ENCODE measurements around the gene GID8. TPM values are rescaled to one million over a fixed set of nuclear protein-coding genes. Genes with fewer than 3 reads are reported as not detected.

Gene GID8
- total RNA-seq, 1 donor from 2014 or later = 69.2 TPM

- H3K27me3 ChIP-seq (ENCODE audit: control insufficient read depth, insufficient read depth, low read length) = no peaks in the 10 kb centered on the region
- peaks cover 46% of the 10 kb centered on the region for H3K36me3 ChIP-seq (ENCODE audit: control insufficient read depth, insufficient read depth, low read length)
- DNase-seq (ENCODE audit: low read depth) (no peak), FAIRE-seq (no peak)
- TF ChIP-seq, protein P1, sequence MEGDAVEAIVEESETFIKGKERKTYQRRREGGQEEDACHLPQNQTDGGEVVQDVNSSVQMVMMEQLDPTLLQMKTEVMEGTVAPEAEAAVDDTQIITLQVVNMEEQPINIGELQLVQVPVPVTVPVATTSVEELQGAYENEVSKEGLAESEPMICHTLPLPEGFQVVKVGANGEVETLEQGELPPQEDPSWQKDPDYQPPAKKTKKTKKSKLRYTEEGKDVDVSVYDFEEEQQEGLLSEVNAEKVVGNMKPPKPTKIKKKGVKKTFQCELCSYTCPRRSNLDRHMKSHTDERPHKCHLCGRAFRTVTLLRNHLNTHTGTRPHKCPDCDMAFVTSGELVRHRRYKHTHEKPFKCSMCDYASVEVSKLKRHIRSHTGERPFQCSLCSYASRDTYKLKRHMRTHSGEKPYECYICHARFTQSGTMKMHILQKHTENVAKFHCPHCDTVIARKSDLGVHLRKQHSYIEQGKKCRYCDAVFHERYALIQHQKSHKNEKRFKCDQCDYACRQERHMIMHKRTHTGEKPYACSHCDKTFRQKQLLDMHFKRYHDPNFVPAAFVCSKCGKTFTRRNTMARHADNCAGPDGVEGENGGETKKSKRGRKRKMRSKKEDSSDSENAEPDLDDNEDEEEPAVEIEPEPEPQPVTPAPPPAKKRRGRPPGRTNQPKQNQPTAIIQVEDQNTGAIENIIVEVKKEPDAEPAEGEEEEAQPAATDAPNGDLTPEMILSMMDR (IDR thresholded peaks at IDR 0.05; ENCODE audit: insufficient read depth, low read length, severe bottlenecking) = no peak
- H3K4me3 ChIP-seq (ENCODE audit: low read depth, low read length) = no peak overlapping the region
Observed at GRCh38 chr20:62890444-62890843, 47.5 kb upstream of the GID8 start.

DNA sequence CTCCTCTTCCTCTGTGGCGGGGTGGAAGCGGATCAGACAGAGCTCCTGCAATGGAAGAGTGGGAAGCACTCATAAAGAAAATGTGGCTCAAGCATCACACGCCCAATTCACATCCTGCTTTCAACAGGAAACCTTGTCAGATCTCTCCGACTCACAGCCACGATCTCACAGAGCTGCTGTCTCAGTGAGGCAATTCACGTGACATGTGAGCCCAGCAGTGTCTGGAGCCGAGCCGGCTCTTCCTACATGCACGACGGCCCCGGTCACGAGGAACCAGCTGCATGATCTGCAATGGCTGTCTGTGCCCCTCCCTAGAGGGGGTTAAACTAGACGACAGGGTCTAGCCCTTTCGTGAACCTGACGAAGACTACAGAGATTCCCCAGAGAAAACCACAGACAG, 46.8 kb upstream of the GID8 start:
- DNase-seq (ENCODE audit: low read depth) (no peak), FAIRE-seq (no peak)
- Histone ChIP-seq H3K4me3 (ENCODE audit: low read depth, low read length) (no peak overlapping the region), H3K36me3 (ENCODE audit: control insufficient read depth, insufficient read depth, low read length) (peaks cover 51% of the 10 kb centered on the region), H3K27me3 (ENCODE audit: control insufficient read depth, insufficient read depth, low read length) (no peaks in the 10 kb centered on the region)
- TF ChIP-seq, protein P1 (IDR thresholded peaks at IDR 0.05; ENCODE audit: insufficient read depth, low read length, severe bottlenecking) = no peak

DNA sequence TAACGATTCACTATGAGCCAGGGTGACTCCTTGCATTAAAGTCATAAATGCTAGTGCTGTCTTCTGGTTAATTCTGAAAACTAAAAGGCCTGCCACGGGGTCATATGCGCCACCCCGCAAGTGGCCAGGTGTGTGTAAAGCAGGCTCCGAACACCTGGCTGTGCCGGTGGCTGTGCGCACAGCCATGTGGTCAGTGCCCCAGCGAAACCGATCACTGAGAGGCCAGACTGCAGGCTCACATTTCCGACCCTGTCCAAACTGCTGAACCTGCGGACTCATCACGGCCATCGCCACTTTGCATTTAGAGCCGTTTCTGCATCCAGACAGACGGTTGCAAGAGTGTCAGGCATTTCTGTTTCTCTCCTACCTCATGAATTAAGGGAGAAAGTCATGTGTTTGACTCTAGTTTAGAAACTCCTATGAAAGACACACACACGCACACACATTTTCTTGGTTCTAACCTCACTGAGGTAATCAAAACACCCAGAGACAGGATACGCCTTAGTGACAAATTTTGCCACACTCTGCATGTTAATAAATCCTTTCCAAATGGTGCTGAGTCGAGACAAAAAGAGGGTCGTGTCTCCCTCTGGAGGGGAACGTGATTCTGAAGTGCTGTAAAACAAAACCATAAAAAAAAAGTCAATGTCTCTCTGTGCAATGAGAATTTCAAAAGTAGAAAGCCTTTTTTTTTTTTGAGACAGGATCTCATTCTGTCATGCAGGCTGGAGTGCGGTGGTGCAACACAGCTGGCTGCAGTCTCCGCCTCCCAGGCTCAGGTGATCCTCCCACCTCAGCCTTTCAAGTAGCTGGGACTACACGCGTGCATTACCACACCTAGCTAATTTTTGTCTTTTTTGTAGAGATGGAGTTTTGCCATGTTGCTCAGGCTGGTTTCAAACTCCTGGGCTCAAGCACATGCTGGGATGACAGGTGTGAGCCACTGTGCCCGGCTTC, 45.3 kb upstream of the GID8 start:
- FAIRE-seq (no peak), DNase-seq (ENCODE audit: low read depth) (no peak)
- Histone ChIP-seq H3K36me3 (ENCODE audit: control insufficient read depth, insufficient read depth, low read length) (peaks cover 56% of the 10 kb centered on the region), H3K27me3 (ENCODE audit: control insufficient read depth, insufficient read depth, low read length) (no peaks in the 10 kb centered on the region), H3K4me3 (ENCODE audit: low read depth, low read length) (no peak overlapping the region)
- TF ChIP-seq, protein P1 (IDR thresholded peaks at IDR 0.05; ENCODE audit: insufficient read depth, low read length, severe bottlenecking) = no peak

- no peaks in the 10 kb centered on the region for H3K27me3 ChIP-seq (ENCODE audit: control insufficient read depth, insufficient read depth, low read length)
- H3K36me3 ChIP-seq (ENCODE audit: control insufficient read depth, insufficient read depth, low read length) = peaks cover 53% of the 10 kb centered on the region
- TF ChIP-seq, protein P1 (IDR thresholded peaks at IDR 0.05; ENCODE audit: insufficient read depth, low read length, severe bottlenecking) = peak; percentile 8
- H3K4me3 ChIP-seq (ENCODE audit: low read depth, low read length) = no peak overlapping the region
- DNase-seq (ENCODE audit: low read depth) (no peak), FAIRE-seq (no peak)
Observed at GRCh38 chr20:62893700-62894099, 44.2 kb upstream of the GID8 start.

GRCh38 chr20:62894261-62894660, 43.7 kb upstream of the GID8 start:
- FAIRE-seq (no peak), DNase-seq (ENCODE audit: low read depth) (no peak)
- H3K36me3 ChIP-seq (ENCODE audit: control insufficient read depth, insufficient read depth, low read length) = peaks cover 52% of the 10 kb centered on the region
- TF ChIP-seq, protein P1 (IDR thresholded peaks at IDR 0.05; ENCODE audit: insufficient read depth, low read length, severe bottlenecking) = no peak
- no peaks in the 10 kb centered on the region for H3K27me3 ChIP-seq (ENCODE audit: control insufficient read depth, insufficient read depth, low read length)
- H3K4me3 ChIP-seq (ENCODE audit: low read depth, low read length) = no peak overlapping the region

All from bronchial epithelial cell (primary cell).